ENCODE measurements around the gene CNMD.

Gene CNMD

GRCh38 chr13:52673465-52673864 is 66.2 kb downstream of the CNMD start:
- no peak for DNase-seq

- no peak for DNase-seq
These were observed 68.9 kb downstream of the CNMD start for GRCh38 chr13:52670726-52671125.

GRCh38 chr13:52669677-52670076 is 69.9 kb downstream of the CNMD start:
- DNase-seq = no peak

GRCh38 chr13:52665325-52665724 is 74.3 kb downstream of the CNMD start:
- peak; percentile 27 for DNase-seq

GRCh38 chr13:52664272-52664671 is 75.3 kb downstream of the CNMD start:
- no peak for DNase-seq

- DNase-seq = no peak
These were observed 80.3 kb downstream of the CNMD start for GRCh38 chr13:52659340-52659739.
